ENCODE measurements around the gene GPC5. TPM values are rescaled to one million over a fixed set of nuclear protein-coding genes. Genes with fewer than 3 reads are reported as not detected.

The GPC5 gene
- total and polyA plus RNA-seq, 2 of the 8 experiments (the other 6 are each of a cell fraction or from before 2014, with no cell fraction given): 0.20 to 0.39 TPM

- TF ChIP-seq RFX5 (IDR thresholded peaks at IDR 0.05; ENCODE audit: borderline replicate concordance, low read depth, low read length): no peak
- no peak for TF ChIP-seq HDAC6 (IDR thresholded peaks at IDR 0.05; ENCODE audit: low read depth, low read length)
Measured at GRCh38 chr13:91370501-91370900, 27.9 kb upstream of the GPC5 start (continued).

Measured in H1 (cell line).